Fibroblast of skin of right quadriceps (primary cell): ENCODE results near the gene FAM170A.

Source experiments
- DNase-seq: peaks from one replicate; pipeline ENCODE4 v3.0.0-alpha.2; 2013

The FAM170A gene

DNA sequence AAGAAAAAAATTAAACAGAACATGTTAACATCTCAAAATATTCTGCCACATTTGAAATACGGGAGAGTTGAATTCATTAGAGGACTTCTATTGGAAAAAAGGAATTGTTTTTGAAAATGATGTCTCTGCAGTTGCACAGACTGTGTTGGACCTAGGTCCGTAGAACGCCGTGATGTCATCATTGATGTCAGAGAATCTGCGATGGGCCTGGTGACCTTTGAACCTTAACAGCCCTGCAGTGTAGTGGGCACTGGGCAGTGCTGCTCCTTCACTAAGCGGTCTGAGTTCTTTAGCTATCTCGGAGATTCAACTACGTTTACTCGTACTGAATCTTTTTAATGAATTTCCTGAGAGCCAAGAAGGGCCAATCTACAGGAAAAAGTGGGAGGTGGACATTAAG is at the start of gene FAM170A:
Gene FAM170A (plus strand): TSS at position 220 of the 400 bp plus-strand sequence. CDS start 211 bp downstream, outside the sequence.
- DNase-seq: no peak

- no peak for DNase-seq
These were observed 46.4 kb upstream of the FAM170A start for GRCh38 chr5:119582987-119583386.

DNA sequence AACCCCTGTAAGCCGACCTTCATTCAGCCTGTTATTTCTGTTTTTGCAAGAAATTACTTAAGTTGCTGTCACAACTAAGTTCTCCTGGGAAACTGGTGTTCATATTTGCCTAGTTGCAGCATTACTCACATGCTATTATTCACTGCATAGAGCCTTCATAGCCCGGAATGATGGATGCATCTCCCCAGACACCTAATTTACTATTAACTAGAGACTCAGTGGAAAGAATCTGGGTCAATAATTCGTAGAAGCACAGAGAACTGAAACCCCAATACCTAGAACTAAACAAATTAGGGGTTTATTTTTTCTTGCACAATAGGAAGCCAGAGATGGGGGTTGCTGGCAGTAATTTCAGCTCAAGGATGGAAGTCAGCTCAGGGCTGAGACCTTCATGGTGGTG is 45.7 kb upstream of the FAM170A start:
- peak; percentile 2 for DNase-seq

DNA sequence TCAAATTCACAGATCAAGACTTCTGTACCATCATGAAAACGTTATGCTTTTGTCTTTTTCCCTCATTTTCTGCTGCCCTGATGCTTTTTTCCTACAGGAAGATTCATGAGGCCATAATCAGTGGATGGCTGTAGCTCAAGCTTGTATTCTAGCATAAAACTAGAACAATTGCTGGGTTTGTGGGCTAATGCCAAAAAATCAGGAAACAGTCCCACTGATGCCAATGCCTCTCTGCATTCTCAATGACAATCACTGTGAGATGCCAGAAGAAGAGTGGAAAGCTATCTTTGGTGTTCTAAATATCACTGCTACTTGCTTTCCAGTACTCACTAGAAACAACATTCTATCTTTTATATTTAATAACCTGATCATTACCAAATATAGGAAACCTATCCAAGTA is 33.3 kb upstream of the FAM170A start:
- DNase-seq: no peak

GRCh38 chr5:119597728-119598298 is 31.5 kb upstream of the FAM170A start:
- no peak for DNase-seq

DNA sequence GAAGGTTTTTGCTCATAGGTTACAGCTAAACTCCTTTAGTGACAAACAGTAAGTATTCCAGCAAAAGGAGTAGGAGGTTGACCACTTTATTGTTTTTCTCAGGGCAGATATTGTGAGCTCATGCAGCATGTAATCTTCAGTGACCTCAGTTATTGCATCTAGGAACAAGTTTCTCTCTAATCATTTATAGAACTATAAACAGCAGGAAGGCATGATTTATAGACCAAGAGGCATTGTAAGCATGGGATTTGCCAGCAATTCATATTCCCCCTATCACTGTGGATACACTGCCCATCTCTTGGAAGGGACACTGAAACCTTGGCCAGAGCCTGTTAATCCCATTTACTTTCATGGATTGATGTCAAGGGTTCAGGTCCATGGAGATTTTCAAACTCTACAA is 15.4 kb upstream of the FAM170A start:
- no peak for DNase-seq

DNA sequence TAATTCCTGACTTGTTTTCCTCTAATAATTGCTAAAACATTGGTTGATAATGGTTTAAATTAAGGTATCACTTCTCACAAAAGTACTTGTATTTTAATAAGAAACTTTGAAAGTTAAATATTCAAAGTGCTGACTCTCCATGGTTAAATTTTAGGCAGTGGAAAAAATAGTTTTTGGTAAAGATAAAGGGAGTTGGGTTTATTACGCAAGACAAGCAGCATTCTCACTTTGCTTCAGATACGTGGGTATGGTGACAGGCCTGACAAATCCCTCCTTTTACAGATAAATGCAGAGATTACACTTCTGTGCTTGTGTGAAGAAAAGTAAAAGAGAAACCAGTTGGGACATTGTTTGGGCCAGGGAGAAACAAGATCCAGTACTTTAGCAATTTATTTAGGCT is 14.5 kb upstream of the FAM170A start:
- no peak for DNase-seq

DNA sequence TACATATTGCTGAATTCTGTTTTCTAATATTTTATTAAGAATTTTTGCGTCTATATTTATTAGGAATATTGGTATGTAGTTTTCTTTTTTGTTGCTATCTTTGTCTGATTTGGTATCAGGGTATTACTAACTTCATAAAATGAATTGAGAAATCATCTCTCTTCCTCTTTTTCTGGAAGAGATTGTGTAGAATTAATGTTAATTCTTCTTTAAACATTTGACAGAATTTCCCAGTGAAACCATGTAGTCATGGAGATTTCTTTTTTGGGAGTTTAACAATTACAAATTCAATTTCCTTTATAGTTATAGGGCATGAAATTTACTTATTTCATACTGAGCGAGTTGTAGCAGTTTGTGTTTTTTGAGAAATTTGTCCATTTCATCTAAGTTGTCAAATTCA is 3.3 kb upstream of the FAM170A start:
- no peak for DNase-seq

DNA sequence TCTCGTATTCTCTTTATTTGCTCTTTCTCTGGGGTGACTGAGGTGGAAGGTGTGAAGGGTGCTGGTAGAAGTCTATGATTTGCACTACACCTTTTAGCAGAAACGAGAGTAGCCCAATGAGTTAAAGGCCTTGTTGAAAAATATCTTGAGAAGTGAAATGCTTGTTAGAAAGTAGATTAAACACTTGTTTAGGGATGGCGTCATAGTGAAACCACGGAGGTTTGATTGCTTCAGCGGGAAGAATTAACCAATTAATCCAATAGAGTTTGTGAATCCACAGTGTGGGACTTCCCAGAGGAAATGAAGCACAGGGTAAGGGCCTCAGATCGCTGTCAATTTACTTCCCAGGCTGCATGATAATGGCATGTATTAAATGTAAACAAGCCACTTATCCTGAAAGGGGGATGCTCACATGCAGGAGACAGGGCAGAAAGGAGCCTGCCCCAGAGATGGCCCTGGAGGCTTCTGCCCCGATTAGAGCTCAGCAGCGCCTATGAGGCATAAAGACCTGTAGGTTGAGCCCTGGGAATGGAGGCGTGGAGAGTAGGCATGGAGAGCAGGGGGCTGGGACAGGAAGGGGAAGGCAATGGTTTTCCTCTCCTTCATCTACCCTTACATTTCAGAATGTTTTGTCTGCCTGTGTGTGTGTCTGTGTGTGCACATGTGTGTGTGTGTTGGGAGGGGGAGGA is 1.5 kb downstream of the FAM170A start:
- DNase-seq: no peak

GRCh38 chr5:119631660-119632059 is 2.3 kb downstream of the FAM170A start:
- DNase-seq: no peak

DNA sequence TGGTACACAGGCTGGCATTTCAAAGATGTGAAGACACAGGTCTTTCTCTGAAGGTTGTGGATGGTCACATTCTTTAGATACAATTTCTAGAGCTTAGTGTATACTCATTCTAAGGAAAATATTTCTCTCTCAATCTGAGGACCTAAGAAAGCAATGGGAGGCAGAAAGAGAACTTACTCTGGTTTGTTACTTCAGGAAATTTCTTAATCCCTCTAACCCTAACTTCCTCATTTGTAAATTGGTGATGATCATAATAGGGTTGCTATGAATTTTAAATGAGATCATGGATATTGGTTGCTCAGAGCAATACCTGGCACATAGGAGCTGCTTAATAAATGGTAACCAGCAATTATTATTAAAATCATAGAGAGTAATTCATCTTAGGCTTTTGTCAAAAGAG is 22.1 kb downstream of the FAM170A start:
- DNase-seq: no peak

DNA sequence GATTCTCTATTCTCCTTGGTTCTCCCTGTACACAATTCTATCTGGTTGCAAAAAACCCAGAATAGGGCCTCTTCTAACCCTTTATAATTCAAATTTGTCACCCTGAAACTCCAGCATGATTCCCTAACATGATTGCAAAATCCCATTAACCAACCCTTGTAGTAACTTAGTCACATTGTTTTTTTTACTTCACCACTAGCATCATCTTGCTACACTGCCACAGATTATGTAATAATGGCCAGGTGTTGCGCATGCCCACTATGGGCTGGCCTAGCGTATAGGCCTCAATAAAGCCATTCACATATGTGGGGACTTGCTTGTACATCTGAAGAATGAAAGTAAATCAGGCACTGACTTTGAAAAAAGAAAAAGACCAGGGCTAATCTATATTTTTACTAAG is 25.7 kb downstream of the FAM170A start:
- DNase-seq: peak; percentile 1

- DNase-seq: no peak
These were observed 26.7 kb downstream of the FAM170A start for GRCh38 chr5:119656023-119656422.

- DNase-seq: no peak
These were observed 37.2 kb downstream of the FAM170A start for GRCh38 chr5:119666542-119666941.

DNA sequence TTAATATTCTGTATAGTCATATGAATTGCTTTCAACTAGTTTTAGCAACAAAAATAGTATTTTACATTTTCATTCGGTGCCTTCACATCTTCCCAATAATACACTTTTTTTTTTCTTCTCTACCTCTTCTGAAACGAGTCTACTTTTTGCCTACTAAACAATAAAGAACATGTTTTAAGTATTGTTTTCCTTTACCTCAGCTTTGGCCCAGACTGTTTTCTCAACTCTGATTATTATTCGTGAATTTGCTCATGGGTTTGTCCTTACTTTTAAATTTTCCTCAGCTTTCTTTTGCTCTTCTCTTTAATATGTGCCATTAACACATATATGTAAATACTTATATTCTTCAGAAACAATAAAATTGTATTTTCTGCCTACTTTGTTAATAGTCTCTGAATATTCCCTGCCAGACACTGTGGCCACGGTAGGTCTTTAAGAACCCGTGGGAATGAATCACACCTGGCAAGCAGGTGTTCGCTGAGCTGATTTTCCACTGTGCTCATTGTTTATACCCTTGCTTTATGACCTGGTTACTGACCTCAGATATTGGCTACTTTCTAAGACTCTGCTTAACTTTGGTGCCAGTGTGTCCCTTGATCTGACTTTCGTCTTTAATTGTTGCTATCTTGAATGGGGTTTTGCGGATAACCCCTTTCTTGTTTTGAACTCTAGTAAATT is 49.1 kb downstream of the FAM170A start:
- DNase-seq: no peak

- DNase-seq: no peak
These were observed 50.7 kb downstream of the FAM170A start for GRCh38 chr5:119680080-119680479.

DNA sequence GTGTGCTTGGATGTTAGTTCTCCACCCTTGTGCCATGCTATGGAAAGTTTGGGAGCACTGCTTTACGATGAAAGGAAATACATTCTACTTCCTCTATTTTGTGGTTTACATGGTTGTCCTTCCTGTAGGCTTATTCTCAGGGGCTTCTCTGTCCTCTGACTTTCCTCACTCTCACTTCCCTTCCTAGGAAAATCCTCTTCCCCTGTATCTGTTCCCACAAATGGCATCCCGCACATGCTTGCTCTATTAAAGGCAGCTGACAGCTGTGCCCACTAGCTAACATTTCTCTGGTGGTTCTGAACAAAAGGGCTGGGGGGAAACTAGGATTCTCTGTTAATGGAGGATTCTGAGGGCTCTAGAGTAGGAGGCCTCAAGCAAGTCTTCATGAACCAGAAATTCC is 52.4 kb downstream of the FAM170A start:
- no peak for DNase-seq

DNA sequence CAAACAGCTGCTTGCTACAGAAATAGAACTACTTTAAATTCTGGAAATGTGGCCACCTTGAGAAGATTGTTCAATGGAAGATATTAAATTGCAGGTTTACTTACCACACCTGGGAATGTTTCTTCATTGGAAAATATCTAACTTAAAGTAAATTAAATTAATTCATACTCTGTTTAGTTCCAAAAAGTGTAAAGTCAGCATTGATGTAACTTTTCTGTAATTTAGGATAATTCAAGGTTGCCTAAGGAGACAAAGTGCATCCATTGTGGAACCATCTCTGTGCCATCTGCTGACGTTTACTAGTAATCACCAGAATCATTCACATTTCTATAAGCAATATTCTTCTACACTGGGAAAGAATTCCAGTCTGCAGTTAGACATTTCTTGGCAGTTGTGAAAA is 53.0 kb downstream of the FAM170A start:
- DNase-seq: no peak
